Endodermal cell (in vitro differentiated cells): ENCODE measurements around the gene TPD52L2. TPM values are rescaled to one million over a fixed set of nuclear protein-coding genes. Genes with fewer than 3 reads are reported as not detected.

Experiments used
- DNase-seq: peaks from one replicate; pipeline ENCODE4 v3.0.0-alpha.2; 2017
- H3K27ac ChIP-seq: 2 replicates; pipeline ENCODE4 v1.5.1; 2013; ENCODE audit warnings: mild to moderate bottlenecking, low read depth, low read length, moderate library complexity
- H3K27me3 ChIP-seq: 2 replicates; pipeline ENCODE4 v1.6.1; 2013; ENCODE audit warnings: mild to moderate bottlenecking, low read length, moderate library complexity; ENCODE audit not compliant: insufficient read depth, control insufficient read depth, poor library complexity, severe bottlenecking
- H3K36me3 ChIP-seq: 2 replicates; pipeline ENCODE4 v1.7.0; 2013; ENCODE audit warnings: mild to moderate bottlenecking, low read length, moderate library complexity; ENCODE audit not compliant: control insufficient read depth, insufficient read depth
- H3K4me1 ChIP-seq: one replicate; pipeline ENCODE4 v1.7.0; 2013; ENCODE audit warnings: low read length; ENCODE audit not compliant: control insufficient read depth, insufficient read depth
- H3K4me3 ChIP-seq: 2 replicates; pipeline ENCODE4 v1.5.1; 2013; ENCODE audit warnings: mild to moderate bottlenecking, low read length, moderate library complexity
- H3K9ac ChIP-seq: 2 replicates; pipeline ENCODE4 v1.6.1; 2013; ENCODE audit warnings: mild to moderate bottlenecking, low read length, moderate library complexity; ENCODE audit not compliant: poor library complexity, severe bottlenecking; ENCODE audit errors: extremely low read depth
- H3K9me3 ChIP-seq: 2 replicates; pipeline ENCODE4 v1.6.1; 2013; ENCODE audit warnings: mild to moderate bottlenecking, low read length, moderate library complexity; ENCODE audit not compliant: control insufficient read depth
- H3K27ac Mint-ChIP-seq: 2 replicates; pipeline ENCODE4 v1.8.0; 2020; ENCODE audit warnings: mixed read lengths
- H3K27me3 Mint-ChIP-seq: 2 replicates; pipeline ENCODE4 v1.8.0; 2021; ENCODE audit warnings: mild to moderate bottlenecking, mixed read lengths; ENCODE audit not compliant: insufficient read depth
- H3K36me3 Mint-ChIP-seq: 2 replicates; pipeline ENCODE4 v1.8.0; 2020; ENCODE audit warnings: low read depth, mixed read lengths
- H3K4me1 Mint-ChIP-seq: 2 replicates; pipeline ENCODE4 v1.8.0; 2020; ENCODE audit warnings: mixed read lengths
- H3K4me3 Mint-ChIP-seq: 2 replicates; pipeline ENCODE4 v1.8.0; 2020; ENCODE audit warnings: mild to moderate bottlenecking, moderate library complexity, mixed read lengths
- H3K9me3 Mint-ChIP-seq: 2 replicates; pipeline ENCODE4 v1.8.0; 2020; ENCODE audit warnings: mild to moderate bottlenecking, mixed read lengths
- CTCF ChIP-seq: fragments of 200-600 bp; sonication (generic); conservative IDR thresholded peaks from 2 replicates; pipeline ENCODE4 v1.5.0; 2021; ENCODE audit warnings: antibody characterized with exemption, mild to moderate bottlenecking
- WGBS, 2 experiments: methylation state at CpG; one replicate each; pipeline versions ENCODE4 v1.1.5 to v1.1.7; 2013; ENCODE audit warnings: missing lambda C conversion rate in 2 of 2, mixed read lengths in 1 of 2; ENCODE audit not compliant: insufficient coverage in 1 of 2, insufficient read length in 1 of 2; 5-methylcytosine and 5-hydroxymethylcytosine counted together
- total RNA-seq, 2 donors: library from RNA; stranded (reverse); fragmentation: NEBNext Ultra II Directional in 1 of 2; extraction: Animal tissue kit (Norgen Biotek cat#: 25700) in 1 of 2; gene quantifications; 2 replicates in 1 of 2; 3 replicates in 1 of 2; pipeline ENCODE4 v1.2.1, GENCODE V29; 2021

The TPD52L2 gene
- total RNA-seq, 2 donors from 2014 or later, result 68.3 to 85.2 TPM

- H3K9ac ChIP-seq, result no peak overlapping the region
- H3K27me3 Mint-ChIP-seq, result no peaks in the 10 kb centered on the region
- no peak overlapping the region for H3K4me3 Mint-ChIP-seq
- no peaks in the 10 kb centered on the region for H3K27me3 ChIP-seq
- DNase-seq, result no peak
- no peak for TF ChIP-seq CTCF
- peaks cover 40% of the 10 kb centered on the region for H3K36me3 Mint-ChIP-seq
- H3K4me3 ChIP-seq, result no peak overlapping the region
- no peak overlapping the region for H3K27ac Mint-ChIP-seq
- H3K9me3 Mint-ChIP-seq, result peaks cover 21% of the 10 kb centered on the region
- H3K9me3 ChIP-seq, result peaks cover 19% of the 10 kb centered on the region
- H3K4me1 ChIP-seq, result no peaks in the 10 kb centered on the region
- H3K4me1 Mint-ChIP-seq, result no peaks in the 10 kb centered on the region
- WGBS, 2 experiments, result 96 to 99% methylated on average over 10 to 23 of the region's 23 CpGs
- H3K36me3 ChIP-seq, result peaks cover 11% of the 10 kb centered on the region
- H3K27ac ChIP-seq, result no peak overlapping the region
These were observed 55.2 kb downstream of the TPD52L2 start for GRCh38 chr20:63920226-63920625.

GRCh38 chr20:63923651-63924050, 58.6 kb downstream of the TPD52L2 start:
- Mint-ChIP-seq H3K4me3 (no peak overlapping the region), H3K27ac (no peak overlapping the region), H3K9me3 (no peaks in the 10 kb centered on the region), H3K27me3 (no peaks in the 10 kb centered on the region), H3K36me3 (peaks cover 38% of the 10 kb centered on the region), H3K4me1 (peaks cover 13% of the 10 kb centered on the region)
- Histone ChIP-seq H3K9me3 (no peaks in the 10 kb centered on the region), H3K27ac (no peak overlapping the region), H3K27me3 (no peaks in the 10 kb centered on the region), H3K36me3 (peaks cover 20% of the 10 kb centered on the region), H3K4me3 (no peak overlapping the region), H3K9ac (no peak overlapping the region), H3K4me1 (peaks cover 4% of the 10 kb centered on the region)
- DNase-seq, result no peak
- WGBS, 2 experiments, result 80 to 94% methylated on average over 2 to 5 of the region's 8 CpGs
- TF ChIP-seq CTCF, result no peak

GRCh38 chr20:63924241-63924640, 59.2 kb downstream of the TPD52L2 start:
- no peak for DNase-seq
- WGBS, 2 experiments, result 92 to 94% methylated on average over 5 to 9 of the region's 9 CpGs
- Mint-ChIP-seq H3K4me1 (peaks cover 13% of the 10 kb centered on the region), H3K27ac (no peak overlapping the region), H3K9me3 (no peaks in the 10 kb centered on the region), H3K27me3 (no peaks in the 10 kb centered on the region), H3K36me3 (peaks cover 39% of the 10 kb centered on the region), H3K4me3 (no peak overlapping the region)
- Histone ChIP-seq H3K27ac (no peak overlapping the region), H3K36me3 (peaks cover 26% of the 10 kb centered on the region), H3K4me1 (peaks cover 4% of the 10 kb centered on the region), H3K4me3 (no peak overlapping the region), H3K27me3 (no peaks in the 10 kb centered on the region), H3K9me3 (no peaks in the 10 kb centered on the region), H3K9ac (no peak overlapping the region)
- TF ChIP-seq CTCF, result no peak
